Left ventricle myocardium inferior (tissue), 1 donor: ENCODE data around the gene ST6GALNAC4. TPM values are rescaled to one million over a fixed set of nuclear protein-coding genes. Genes with fewer than 3 reads are reported as not detected.
A peak's percentile ranks its signal among the peaks of the same experiment; 100 is the strongest.

ENCODE experiments used
- DNase-seq: peaks from one replicate; pipeline ENCODE4 v3.0.0-alpha.2; 2020
- H3K27ac ChIP-seq: fragments of 200-600 bp; replicated peaks from 2 replicates; pipeline ENCODE4 v1.8.0; 2021
- H3K27me3 ChIP-seq: fragments of 200-600 bp; 2 replicates; pipeline ENCODE4 v1.8.0; 2021; ENCODE audit warnings: low read depth
- H3K36me3 ChIP-seq: fragments of 200-600 bp; 2 replicates; pipeline ENCODE4 v1.8.0; 2021
- H3K4me1 ChIP-seq: fragments of 200-600 bp; 2 replicates; pipeline ENCODE4 v1.8.0; 2021
- H3K4me3 ChIP-seq: fragments of 200-600 bp; 2 replicates; pipeline ENCODE4 v1.8.0; 2021; ENCODE audit warnings: mild to moderate bottlenecking, moderate library complexity
- H3K9me3 ChIP-seq: fragments of 200-600 bp; replicated peaks from 2 replicates; pipeline ENCODE4 v1.8.0; 2021
- CTCF ChIP-seq: fragments of 200-600 bp; IDR thresholded peaks from 2 replicates; pipeline ENCODE4 v1.8.0; 2021; ENCODE audit warnings: antibody characterized with exemption, mild to moderate bottlenecking, borderline replicate concordance
- intact Hi-C: fragments of 100-400 bp; cut with micrococcal nuclease; formaldehyde crosslinking; loops from one replicate; pipeline ENCODE4 v1.11.0; 2022
- total RNA-seq: library from RNA; stranded (reverse); fragmentation: NEBNext Ultra II Directional; extraction: Animal tissue kit (Norgen Biotek cat#: 25700); gene quantifications from one replicate; pipeline ENCODE4 v1.2.1, GENCODE V29; 2021
- donor health status: DM: no; HTN: yes; CAD: no; lungs with severe emphysema.

ST6GALNAC4 gene
- total RNA-seq, 1 donor from 2014 or later, result 31.3 TPM

- DNase-seq, result no peak
Observed at GRCh38 chr9:127908660-127908926, 8.2 kb downstream of the ST6GALNAC4 start.

GRCh38 chr9:127907867-127908659 is 8.8 kb downstream of the ST6GALNAC4 start:
- peaks cover 50% of the 10 kb centered on the region for H3K4me1 ChIP-seq

More at GRCh38 chr9:127908660-127908926, 8.2 kb downstream of the ST6GALNAC4 start:
- Histone ChIP-seq H3K27me3 (no peaks in the 10 kb centered on the region), H3K4me3 (no peak overlapping the region), H3K9me3 (no peaks in the 10 kb centered on the region), H3K27ac (no peak overlapping the region), H3K4me1 (peaks cover 44% of the 10 kb centered on the region), H3K36me3 (peaks cover 48% of the 10 kb centered on the region)
- no peak for TF ChIP-seq CTCF
- intact Hi-C loops, result no loop called here

GRCh38 chr9:127905788-127906191 is 11.1 kb downstream of the ST6GALNAC4 start:
- intact Hi-C loops, result no loop called here
- Histone ChIP-seq H3K9me3 (no peaks in the 10 kb centered on the region), H3K4me1 (peaks cover 53% of the 10 kb centered on the region), H3K27me3 (no peaks in the 10 kb centered on the region), H3K36me3 (peaks cover 22% of the 10 kb centered on the region), H3K27ac (peak overlapping the region; percentile 88), H3K4me3 (no peak overlapping the region)
- no peak for TF ChIP-seq CTCF
- DNase-seq, result no peak

More at GRCh38 chr9:127907867-127908659, 8.8 kb downstream of the ST6GALNAC4 start:
- no peak overlapping the region for H3K27ac ChIP-seq
- no peaks in the 10 kb centered on the region for H3K9me3 ChIP-seq
- H3K27me3 ChIP-seq, result no peaks in the 10 kb centered on the region
- TF ChIP-seq CTCF, result no peak
- DNase-seq, result no peak
- H3K4me3 ChIP-seq, result no peak overlapping the region
- intact Hi-C loops, result no loop called here
- H3K36me3 ChIP-seq, result peaks cover 43% of the 10 kb centered on the region

- peak overlapping the region; percentile 88 for H3K27ac ChIP-seq
- TF ChIP-seq CTCF, result no peak
- DNase-seq, result no peak
- no peak overlapping the region for H3K4me3 ChIP-seq
- no peaks in the 10 kb centered on the region for H3K27me3 ChIP-seq
- no peaks in the 10 kb centered on the region for H3K9me3 ChIP-seq
- H3K36me3 ChIP-seq, result peaks cover 17% of the 10 kb centered on the region
- intact Hi-C loops, result no loop called here
- peaks cover 49% of the 10 kb centered on the region for H3K4me1 ChIP-seq
Observed at GRCh38 chr9:127905004-127905728, 11.7 kb downstream of the ST6GALNAC4 start.

GRCh38 chr9:127904561-127905003 is 12.3 kb downstream of the ST6GALNAC4 start:
- intact Hi-C loops, result no loop called here
- H3K36me3 ChIP-seq, result peaks cover 12% of the 10 kb centered on the region
- H3K9me3 ChIP-seq, result no peaks in the 10 kb centered on the region
- no peak for TF ChIP-seq CTCF
- H3K4me1 ChIP-seq, result peaks cover 54% of the 10 kb centered on the region
- H3K27me3 ChIP-seq, result no peaks in the 10 kb centered on the region
- H3K27ac ChIP-seq, result peak overlapping the region; percentile 88
- DNase-seq, result no peak
- no peak overlapping the region for H3K4me3 ChIP-seq
